Small intestine (tissue), 7 donors: ENCODE data around the gene DISC1. TPM values are rescaled to one million over a fixed set of nuclear protein-coding genes. Genes with fewer than 3 reads are reported as not detected.
A peak's percentile ranks its signal among the peaks of the same experiment; 100 is the strongest.

Experiments
- DNase-seq, 2 donors: peaks; one replicate each; pipeline versions ENCODE4 v3.0.0 to v3.0.0-alpha.2; 2013
- FAIRE-seq: peaks from 2 replicates; lab custom pipeline; 2012; peaks lifted over from hg19 to GRCh38; lab: Jason Lieb, UNC
- H3K27ac ChIP-seq, 3 donors: one replicate each; pipeline ENCODE4 v1.5.1; 2013; ENCODE audit warnings: low read length in 2 of 3, mild to moderate bottlenecking in 2 of 3, control low read depth in 1 of 3, inconsistent platforms in 1 of 3, low read depth in 1 of 3, moderate library complexity in 1 of 3
- H3K27me3 ChIP-seq, 3 donors: one replicate each; pipeline ENCODE4 v1.6.1; 2013; ENCODE audit warnings: low read length in 3 of 3, inconsistent platforms in 1 of 3; ENCODE audit not compliant: control insufficient read depth in 3 of 3, insufficient read depth in 3 of 3
- H3K36me3 ChIP-seq, 3 donors: one replicate each; pipeline ENCODE4 v1.6.1; 2013; ENCODE audit warnings: low read length in 3 of 3, inconsistent platforms in 1 of 3, low read depth in 1 of 3, mild to moderate bottlenecking in 1 of 3, moderate library complexity in 1 of 3; ENCODE audit not compliant: control insufficient read depth in 3 of 3, insufficient read depth in 2 of 3
- H3K4me1 ChIP-seq, 3 donors: one replicate each; pipeline ENCODE4 v1.6.1; 2013; ENCODE audit warnings: low read length in 2 of 3, inconsistent platforms in 1 of 3, low read depth in 1 of 3, mild to moderate bottlenecking in 1 of 3, moderate library complexity in 1 of 3; ENCODE audit not compliant: control insufficient read depth in 3 of 3, insufficient read depth in 2 of 3
- H3K4me3 ChIP-seq, 3 donors: one replicate each; pipeline ENCODE4 v1.5.1; 2013; ENCODE audit warnings: low read length in 3 of 3, control low read depth in 1 of 3, inconsistent platforms in 1 of 3, low read depth in 1 of 3, mild to moderate bottlenecking in 1 of 3, moderate library complexity in 1 of 3
- H3K9me3 ChIP-seq, 2 donors: one replicate each; pipeline ENCODE4 v1.6.1; 2013; ENCODE audit warnings: low read depth in 1 of 2, low read length in 1 of 2; ENCODE audit not compliant: control insufficient read depth in 2 of 2, insufficient read depth in 1 of 2
- WGBS, 3 donors: extraction: QIAGEN DNeasy Blood & Tissue Kit; methylation state at CpG; one replicate each; pipeline ENCODE4 v1.1.7; 2013; 5-methylcytosine and 5-hydroxymethylcytosine counted together
- polyA plus RNA-seq, 4 donors: library from polyadenylated mRNA; stranded (reverse) in 3 of 4; unstranded in 1 of 4; fragments of 200-250 nt in 3 of 4; fragments of 120-200 nt in 1 of 4; gene quantifications; one replicate each; pipeline versions ENCODE4 v1.2.1 to v1.2.3, GENCODE V29; 2013
- donor health status: healthy with polysubstance abuse.
- donor health status: control.
- donor health status: control.
- donor health status: Bipolar disorder and iron deficiency.
- donor health status: healthy.

Gene DISC1
- polyA plus RNA-seq, 4 donors, result 0.27 to 2.1 (median 0.85) TPM; not detected in 1

GRCh38 chr1:232011961-232012360, 385.4 kb downstream of the DISC1 start:
- Histone ChIP-seq H3K9me3 (no peaks in the 10 kb centered on the region), H3K27me3 (no peaks in the 10 kb centered on the region), H3K4me3 (no peak overlapping the region), H3K27ac (no peak overlapping the region), H3K36me3 (peaks cover 0 to 4% (median 0%) of the 10 kb centered on the region in 3 donors), H3K4me1 (peaks cover 0 to 4% (median 0%) of the 10 kb centered on the region in 3 donors)
- 88 to 90% (median 88%) methylated on average over 6 of the region's 6 CpGs for WGBS, 3 donors
- FAIRE-seq, result no peak
- no peak for DNase-seq

- Histone ChIP-seq H3K36me3 (peaks cover 0 to 4% (median 0%) of the 10 kb centered on the region in 3 donors), H3K27me3 (no peaks in the 10 kb centered on the region), H3K4me1 (peaks cover 0 to 4% (median 0%) of the 10 kb centered on the region in 3 donors), H3K4me3 (peak overlapping the region in 1 of 3 donors; percentile 14), H3K9me3 (no peaks in the 10 kb centered on the region), H3K27ac (peak overlapping the region in 1 of 3 donors; percentile 61)
- DNase-seq (peak; percentile 14 to 83), FAIRE-seq (no peak)
- 9 to 35% (median 24%) methylated on average over 10 of the region's 10 CpGs for WGBS, 3 donors
Observed at GRCh38 chr1:232012773-232013386, 386.3 kb downstream of the DISC1 start.

- no peak for FAIRE-seq
- WGBS, 3 donors, result 88 to 98% (median 92%) methylated on average over 4 of the region's 4 CpGs
Observed at GRCh38 chr1:232014941-232015340, 388.4 kb downstream of the DISC1 start.

GRCh38 chr1:232016616-232017015, 390.0 kb downstream of the DISC1 start:
- FAIRE-seq, result no peak
- Histone ChIP-seq H3K4me1 (peaks cover 0 to 4% (median 0%) of the 10 kb centered on the region in 3 donors), H3K27me3 (no peaks in the 10 kb centered on the region), H3K36me3 (no peaks in the 10 kb centered on the region), H3K27ac (no peak overlapping the region), H3K4me3 (no peak overlapping the region), H3K9me3 (no peaks in the 10 kb centered on the region)
- 84 to 90% (median 84%) methylated on average over 7 of the region's 7 CpGs for WGBS, 3 donors
- DNase-seq, result no peak

More at GRCh38 chr1:232014941-232015340, 388.4 kb downstream of the DISC1 start:
- peaks cover 0 to 4% (median 0%) of the 10 kb centered on the region in 3 donors for H3K4me1 ChIP-seq
- H3K36me3 ChIP-seq, result no peaks in the 10 kb centered on the region
- no peaks in the 10 kb centered on the region for H3K9me3 ChIP-seq
- H3K4me3 ChIP-seq, result no peak overlapping the region
- H3K27ac ChIP-seq, result no peak overlapping the region
- H3K27me3 ChIP-seq, result no peaks in the 10 kb centered on the region
- DNase-seq, result no peak

- H3K4me3 ChIP-seq, result no peak overlapping the region
- H3K27ac ChIP-seq, result no peak overlapping the region
- no peaks in the 10 kb centered on the region for H3K27me3 ChIP-seq
- H3K9me3 ChIP-seq, result no peaks in the 10 kb centered on the region
- H3K36me3 ChIP-seq, result no peaks in the 10 kb centered on the region
- no peak for DNase-seq
- no peak for FAIRE-seq
- H3K4me1 ChIP-seq, result peaks cover 0 to 4% (median 0%) of the 10 kb centered on the region in 3 donors
- 83 to 90% (median 87%) methylated on average over 2 of the region's 2 CpGs for WGBS, 3 donors
Observed at GRCh38 chr1:232017057-232017456, 390.5 kb downstream of the DISC1 start.

GRCh38 chr1:232017759-232018158, 391.2 kb downstream of the DISC1 start:
- WGBS, 3 donors, result 79 to 89% (median 86%) methylated on average over 1 of the region's 1 CpG
- no peaks in the 10 kb centered on the region for H3K9me3 ChIP-seq
- no peak overlapping the region for H3K27ac ChIP-seq
- DNase-seq, result no peak
- no peak for FAIRE-seq
- no peaks in the 10 kb centered on the region for H3K36me3 ChIP-seq
- no peaks in the 10 kb centered on the region for H3K27me3 ChIP-seq
- H3K4me3 ChIP-seq, result no peak overlapping the region
- H3K4me1 ChIP-seq, result peaks cover 0 to 4% (median 0%) of the 10 kb centered on the region in 3 donors

GRCh38 chr1:232018231-232019025, 391.8 kb downstream of the DISC1 start:
- Histone ChIP-seq H3K4me3 (no peak overlapping the region), H3K4me1 (no peaks in the 10 kb centered on the region), H3K27me3 (no peaks in the 10 kb centered on the region), H3K9me3 (no peaks in the 10 kb centered on the region), H3K27ac (no peak overlapping the region), H3K36me3 (no peaks in the 10 kb centered on the region)
- WGBS, 3 donors, result 74 to 84% (median 81%) methylated on average over 3 of the region's 3 CpGs
- DNase-seq (no peak), FAIRE-seq (no peak)

- FAIRE-seq, result no peak
- no peak overlapping the region for H3K4me3 ChIP-seq
- no peaks in the 10 kb centered on the region for H3K27me3 ChIP-seq
- no peaks in the 10 kb centered on the region for H3K4me1 ChIP-seq
- 80 to 87% (median 86%) methylated on average over 5 of the region's 5 CpGs for WGBS, 3 donors
- H3K27ac ChIP-seq, result no peak overlapping the region
- no peak for DNase-seq
- H3K9me3 ChIP-seq, result no peaks in the 10 kb centered on the region
- no peaks in the 10 kb centered on the region for H3K36me3 ChIP-seq
Observed at GRCh38 chr1:232019026-232019340, 392.4 kb downstream of the DISC1 start.
